CD1c-positive myeloid dendritic cell (primary cell): ENCODE measurements around the gene SH3BP5.

Source experiments
- DNase-seq: peaks from one replicate; pipeline ENCODE4 v3.0.0-alpha.2; 2016; ENCODE audit errors: extremely low spot score

The SH3BP5 gene

GRCh38 chr3:15205934-15206661 is 126.3 kb downstream of the SH3BP5 start, which contains the start of gene CAPN7:
Gene CAPN7, plus strand, starts transcription at chr3:15206246. Its CDS starts 250 bp downstream, at chr3:15206496.
- peak; percentile 98 for DNase-seq

GRCh38 chr3:15205482-15205933 is 126.9 kb downstream of the SH3BP5 start:
- DNase-seq: no peak
